Mesenchymal stem cell (in vitro differentiated cells and primary cell): ENCODE data around the gene KCNJ8. TPM values are rescaled to one million over a fixed set of nuclear protein-coding genes. Genes with fewer than 3 reads are reported as not detected.

ENCODE experiments used
- DNase-seq: peaks from one replicate; pipeline ENCODE4 v3.0.0-alpha.2; 2013
- H2AFZ ChIP-seq: one replicate; pipeline ENCODE4 v1.6.1; 2013; ENCODE audit warnings: low read depth, mild to moderate bottlenecking, control low read depth, inconsistent platforms, low read length, moderate library complexity
- H2AK5ac ChIP-seq: 2 replicates; pipeline ENCODE4 v1.6.1; 2013; ENCODE audit warnings: low read length, moderate library complexity, mild to moderate bottlenecking, inconsistent platforms; ENCODE audit not compliant: severe bottlenecking
- H2BK120ac ChIP-seq: one replicate; pipeline ENCODE4 v1.6.1; 2013; ENCODE audit warnings: low read depth, mild to moderate bottlenecking, inconsistent platforms, low read length, moderate library complexity
- H2BK12ac ChIP-seq, 2 experiments: one replicate each; pipeline ENCODE4 v1.6.1; 2013; ENCODE audit warnings: inconsistent platforms in 2 of 2, low read length in 2 of 2, mild to moderate bottlenecking in 2 of 2, moderate library complexity in 2 of 2, control low read depth in 1 of 2
- H2BK15ac ChIP-seq: one replicate; pipeline ENCODE4 v1.6.1; 2013; ENCODE audit warnings: mild to moderate bottlenecking, low read depth, inconsistent platforms; ENCODE audit not compliant: poor library complexity, severe bottlenecking
- H2BK5ac ChIP-seq: 2 replicates; pipeline ENCODE4 v1.6.1; 2013; ENCODE audit warnings: low read depth, mild to moderate bottlenecking, low read length, control low read depth, inconsistent platforms; ENCODE audit not compliant: poor library complexity, severe bottlenecking
- H3K14ac ChIP-seq, 2 experiments: one replicate each; pipeline ENCODE4 v1.6.1; 2013; ENCODE audit warnings: inconsistent platforms in 2 of 2, low read length in 2 of 2, control low read depth in 1 of 2, mild to moderate bottlenecking in 1 of 2, moderate library complexity in 1 of 2
- H3K18ac ChIP-seq, 2 experiments: one replicate each; pipeline ENCODE4 v1.6.1; 2013; ENCODE audit warnings: inconsistent platforms in 2 of 2, low read length in 2 of 2, control low read depth in 1 of 2, low read depth in 1 of 2, mild to moderate bottlenecking in 1 of 2
- H3K23ac ChIP-seq, 2 experiments: one replicate each; pipeline ENCODE4 v1.6.1; 2013; ENCODE audit warnings: inconsistent platforms in 2 of 2, low read length in 2 of 2, mild to moderate bottlenecking in 2 of 2, moderate library complexity in 2 of 2, control low read depth in 1 of 2
- H3K27ac ChIP-seq: 2 replicates; pipeline ENCODE4 v1.5.1; 2013; ENCODE audit warnings: mild to moderate bottlenecking, moderate library complexity, low read length, control low read depth, inconsistent platforms; ENCODE audit not compliant: poor library complexity, severe bottlenecking
- H3K27me3 ChIP-seq, 2 experiments: 2 replicates each; pipeline versions ENCODE4 v1.6.1 to v1.7.0; 2013; ENCODE audit warnings: low read length in 2 of 2, mild to moderate bottlenecking in 2 of 2, moderate library complexity in 2 of 2, control low read depth in 1 of 2, inconsistent platforms in 1 of 2; ENCODE audit not compliant: control insufficient read depth in 1 of 2, insufficient read depth in 1 of 2
- H3K36me3 ChIP-seq, 2 experiments: 2 replicates each; pipeline versions ENCODE4 v1.6.1 to v1.7.0; 2013; ENCODE audit warnings: low read length in 2 of 2, control low read depth in 1 of 2, inconsistent platforms in 1 of 2, low read depth in 1 of 2, mild to moderate bottlenecking in 1 of 2; ENCODE audit not compliant: insufficient read depth in 2 of 2, control insufficient read depth in 1 of 2
- H3K4ac ChIP-seq, 2 experiments: one replicate each; pipeline ENCODE4 v1.6.1; 2013; ENCODE audit warnings: inconsistent platforms in 2 of 2, low read length in 2 of 2, mild to moderate bottlenecking in 2 of 2, moderate library complexity in 2 of 2, control low read depth in 1 of 2, low read depth in 1 of 2
- H3K4me1 ChIP-seq: 2 replicates; pipeline ENCODE4 v1.6.1; 2013; ENCODE audit warnings: low read depth, low read length, control low read depth; ENCODE audit not compliant: control insufficient read depth, insufficient read depth
- H3K4me2 ChIP-seq: 2 replicates; pipeline ENCODE4 v1.6.1; 2013; ENCODE audit warnings: low read length, mild to moderate bottlenecking, inconsistent platforms; ENCODE audit not compliant: poor library complexity, severe bottlenecking
- H3K4me3 ChIP-seq, 2 experiments: 2 replicates each; pipeline versions ENCODE4 v1.5.1 to v1.7.0; 2013; ENCODE audit warnings: low read length in 2 of 2, mild to moderate bottlenecking in 2 of 2, control low read depth in 1 of 2, low read depth in 1 of 2; ENCODE audit not compliant: insufficient read depth in 1 of 2
- H3K79me1 ChIP-seq: replicated peaks from 2 replicates; pipeline ENCODE4 v1.6.1; 2013; ENCODE audit warnings: mild to moderate bottlenecking, control low read depth, low read length, inconsistent platforms; ENCODE audit not compliant: poor library complexity, severe bottlenecking
- H3K9ac ChIP-seq: 2 replicates; pipeline ENCODE4 v1.7.0; 2013; ENCODE audit warnings: mild to moderate bottlenecking, low read length, moderate library complexity
- H3K9me3 ChIP-seq: 2 replicates; pipeline ENCODE4 v1.7.0; 2013; ENCODE audit warnings: mild to moderate bottlenecking, low read length; ENCODE audit not compliant: control insufficient read depth
- H4K8ac ChIP-seq: one replicate; pipeline ENCODE4 v1.6.1; 2013; ENCODE audit warnings: inconsistent platforms, mild to moderate bottlenecking, low read length, moderate library complexity
- H4K91ac ChIP-seq: one replicate; pipeline ENCODE4 v1.6.1; 2013; ENCODE audit warnings: mild to moderate bottlenecking, low read length, inconsistent platforms
- WGBS: methylation state at CpG from one replicate; pipeline ENCODE4 v1.1.7; 2013; ENCODE audit warnings: mixed read lengths; 5-methylcytosine and 5-hydroxymethylcytosine counted together
- polyA plus RNA-seq, 2 experiments: library from polyadenylated mRNA; stranded (reverse); fragments of 200-250 nt; gene quantifications; one replicate each; pipeline ENCODE4 v1.2.3, GENCODE V29; 2013

Gene KCNJ8
- 0.04 TPM for polyA plus RNA-seq (2013, experiment 1 of 2)
- 0.05 TPM for polyA plus RNA-seq (2013, experiment 2 of 2)

DNA sequence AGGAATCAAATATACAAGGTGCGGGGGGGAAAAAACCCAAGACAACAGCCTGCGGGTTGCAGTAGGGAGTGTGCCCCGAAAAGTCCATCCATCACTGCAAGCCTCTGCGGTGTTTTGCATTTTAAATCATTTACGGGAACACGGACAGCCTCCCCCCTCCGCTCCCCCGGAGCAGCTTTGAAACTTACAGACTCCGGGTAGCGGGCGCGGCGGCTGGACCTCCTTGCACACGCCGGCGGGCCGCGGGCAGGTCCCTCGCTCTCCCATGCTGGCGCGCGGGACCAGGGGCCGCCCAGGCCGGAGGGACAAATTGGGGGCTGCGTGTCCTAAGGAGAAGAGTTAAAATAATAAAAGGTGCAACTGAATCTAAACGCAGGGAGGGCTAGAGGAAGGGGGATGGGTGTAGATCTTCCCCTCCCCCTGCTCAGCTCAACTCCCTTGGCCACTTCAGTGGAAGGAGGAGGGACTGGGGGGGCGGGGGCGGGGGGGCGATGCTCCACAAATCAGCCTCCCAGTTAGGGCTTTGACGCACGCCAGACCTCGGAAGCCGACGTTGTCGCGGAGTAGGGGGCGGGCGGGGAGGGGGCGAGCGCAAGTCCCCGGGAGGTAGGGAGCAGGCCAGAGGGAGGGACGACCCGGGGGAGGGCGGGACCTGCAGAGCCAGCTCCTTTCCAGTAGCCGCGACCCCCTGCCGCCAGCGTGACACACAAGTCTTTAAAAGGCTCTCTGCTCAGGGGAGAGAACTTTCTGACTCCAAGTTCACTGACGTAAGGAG, at the start of gene KCNJ8:
Gene KCNJ8 (minus strand): TSS at position 349 of the 775 bp plus-strand sequence. CDS start 1,090 bp downstream, outside the sequence.
- no peak within 1 kb of the TSS for H3K4ac ChIP-seq
- no peak within 1 kb of the TSS for H2BK15ac ChIP-seq
- no peaks in the 10 kb centered on the region for H3K79me1 ChIP-seq
- DNase-seq: peak; percentile 2
- no peak within 1 kb of the TSS for H3K23ac ChIP-seq
- peak within 1 kb of the TSS; percentile 69 for H2AK5ac ChIP-seq
- H3K4me3 ChIP-seq: peak within 1 kb of the TSS; percentile 79 to 80
- 2% methylated on average over 40 of the region's 49 CpGs for WGBS
- H3K9ac ChIP-seq: peak within 1 kb of the TSS; percentile 77
- H2BK5ac ChIP-seq: peak within 1 kb of the TSS; percentile 99
- no peaks in the 10 kb centered on the region for H3K36me3 ChIP-seq
- H2BK12ac ChIP-seq: no peak within 1 kb of the TSS
- no peaks in the 10 kb centered on the region for H3K27me3 ChIP-seq
- peak within 1 kb of the TSS; percentile 78 for H3K4me2 ChIP-seq
- no peak within 1 kb of the TSS for H2BK120ac ChIP-seq
- H3K27ac ChIP-seq: peak within 1 kb of the TSS; percentile 70
- no peak within 1 kb of the TSS for H4K91ac ChIP-seq
- no peaks in the 10 kb centered on the region for H3K9me3 ChIP-seq
- no peak within 1 kb of the TSS for H4K8ac ChIP-seq
- H3K18ac ChIP-seq: no peak within 1 kb of the TSS
- H2AFZ ChIP-seq: no peak within 1 kb of the TSS
- H3K14ac ChIP-seq: peak within 1 kb of the TSS; percentile 57 to 71
- H3K4me1 ChIP-seq: peaks cover 4% of the 10 kb centered on the region

DNA sequence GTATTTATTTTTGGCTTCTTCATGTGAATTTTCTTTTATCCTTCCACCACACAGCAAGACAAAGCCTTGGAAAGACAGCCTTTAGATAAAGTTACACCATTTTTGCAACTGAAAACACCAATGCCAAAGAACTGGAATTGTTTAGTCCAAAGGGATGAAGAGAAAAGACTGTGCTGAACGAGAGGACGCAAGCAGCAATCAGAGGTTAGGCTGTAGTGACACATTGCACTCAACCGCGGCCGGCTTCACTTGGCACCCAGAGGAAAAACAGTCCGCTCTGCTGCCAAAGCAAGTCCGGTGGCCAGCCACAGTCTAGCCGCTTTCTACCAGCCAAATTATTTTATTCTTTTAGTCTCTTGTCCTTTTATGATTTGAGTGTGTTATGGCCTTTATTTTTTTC, 49.1 kb upstream of the KCNJ8 start:
- no peak overlapping the region for H3K4me2 ChIP-seq
- H2BK5ac ChIP-seq: peak overlapping the region; percentile 19
- H3K14ac ChIP-seq: no peak overlapping the region
- WGBS: 84% methylated on average over 7 of the region's 8 CpGs
- peak overlapping the region; percentile 3 for H3K9ac ChIP-seq
- H2BK120ac ChIP-seq: no peak overlapping the region
- H4K8ac ChIP-seq: no peak overlapping the region
- no peak overlapping the region for H3K23ac ChIP-seq
- H3K4me3 ChIP-seq: peak overlapping the region in 1 of 2 experiments; percentile 29
- H3K4ac ChIP-seq: no peak overlapping the region
- no peak overlapping the region for H2BK12ac ChIP-seq
- peaks cover 4% of the 10 kb centered on the region for H3K4me1 ChIP-seq
- H3K36me3 ChIP-seq: no peaks in the 10 kb centered on the region
- H3K79me1 ChIP-seq: no peaks in the 10 kb centered on the region
- peak overlapping the region; percentile 94 for H3K27ac ChIP-seq
- DNase-seq: no peak
- no peak overlapping the region for H2AFZ ChIP-seq
- H3K9me3 ChIP-seq: no peaks in the 10 kb centered on the region
- H3K27me3 ChIP-seq: no peaks in the 10 kb centered on the region
- no peak overlapping the region for H4K91ac ChIP-seq
- H2AK5ac ChIP-seq: peak overlapping the region; percentile 23
- H3K18ac ChIP-seq: no peak overlapping the region
- no peak overlapping the region for H2BK15ac ChIP-seq

GRCh38 chr12:21819678-21820077, 45.2 kb upstream of the KCNJ8 start:
- Histone ChIP-seq H3K27ac (peak overlapping the region; percentile 95), H3K23ac (no peak overlapping the region)

GRCh38 chr12:21819236-21819635, 44.7 kb upstream of the KCNJ8 start:
- Histone ChIP-seq H4K8ac (no peak overlapping the region), H2BK15ac (no peak overlapping the region), H3K4me3 (no peak overlapping the region), H3K9me3 (no peaks in the 10 kb centered on the region), H3K23ac (no peak overlapping the region), H4K91ac (no peak overlapping the region), H3K4ac (no peak overlapping the region), H3K18ac (no peak overlapping the region), H3K4me1 (peaks cover 4% of the 10 kb centered on the region), H3K79me1 (no peaks in the 10 kb centered on the region), H3K4me2 (no peak overlapping the region), H2BK5ac (no peak overlapping the region), H2AFZ (no peak overlapping the region), H2BK12ac (no peak overlapping the region), H3K9ac (no peak overlapping the region), H3K36me3 (no peaks in the 10 kb centered on the region), H2AK5ac (no peak overlapping the region), H3K27ac (peak overlapping the region; percentile 95), H3K27me3 (no peaks in the 10 kb centered on the region), H3K14ac (no peak overlapping the region), H2BK120ac (no peak overlapping the region)
- WGBS: 0% methylated on average over 1 of the region's 2 CpGs
- DNase-seq: no peak

More at GRCh38 chr12:21819678-21820077, 45.2 kb upstream of the KCNJ8 start:
- no peaks in the 10 kb centered on the region for H3K9me3 ChIP-seq
- no peak overlapping the region for H2BK120ac ChIP-seq
- H3K18ac ChIP-seq: no peak overlapping the region
- no peak overlapping the region for H4K91ac ChIP-seq
- no peak overlapping the region for H2BK5ac ChIP-seq
- no peak overlapping the region for H3K14ac ChIP-seq
- no peak overlapping the region for H3K4me3 ChIP-seq
- no peak overlapping the region for H2AK5ac ChIP-seq
- H3K27me3 ChIP-seq: no peaks in the 10 kb centered on the region
- no peaks in the 10 kb centered on the region for H3K79me1 ChIP-seq
- H2BK15ac ChIP-seq: no peak overlapping the region
- no peak overlapping the region for H3K4ac ChIP-seq
- no peak for DNase-seq
- peaks cover 4% of the 10 kb centered on the region for H3K4me1 ChIP-seq
- H3K4me2 ChIP-seq: no peak overlapping the region
- H2AFZ ChIP-seq: no peak overlapping the region
- no peak overlapping the region for H2BK12ac ChIP-seq
- H3K36me3 ChIP-seq: no peaks in the 10 kb centered on the region
- no peak overlapping the region for H3K9ac ChIP-seq
- H4K8ac ChIP-seq: no peak overlapping the region
